GM19238 (cell line): Measurements from ENCODE around the gene TSSC4.

Experiments
- DNase-seq: peaks from one replicate; pipeline ENCODE4 v3.0.0; 2011; ENCODE audit warnings: low spot score; ENCODE audit not compliant: insufficient read length

TSSC4 gene

DNA sequence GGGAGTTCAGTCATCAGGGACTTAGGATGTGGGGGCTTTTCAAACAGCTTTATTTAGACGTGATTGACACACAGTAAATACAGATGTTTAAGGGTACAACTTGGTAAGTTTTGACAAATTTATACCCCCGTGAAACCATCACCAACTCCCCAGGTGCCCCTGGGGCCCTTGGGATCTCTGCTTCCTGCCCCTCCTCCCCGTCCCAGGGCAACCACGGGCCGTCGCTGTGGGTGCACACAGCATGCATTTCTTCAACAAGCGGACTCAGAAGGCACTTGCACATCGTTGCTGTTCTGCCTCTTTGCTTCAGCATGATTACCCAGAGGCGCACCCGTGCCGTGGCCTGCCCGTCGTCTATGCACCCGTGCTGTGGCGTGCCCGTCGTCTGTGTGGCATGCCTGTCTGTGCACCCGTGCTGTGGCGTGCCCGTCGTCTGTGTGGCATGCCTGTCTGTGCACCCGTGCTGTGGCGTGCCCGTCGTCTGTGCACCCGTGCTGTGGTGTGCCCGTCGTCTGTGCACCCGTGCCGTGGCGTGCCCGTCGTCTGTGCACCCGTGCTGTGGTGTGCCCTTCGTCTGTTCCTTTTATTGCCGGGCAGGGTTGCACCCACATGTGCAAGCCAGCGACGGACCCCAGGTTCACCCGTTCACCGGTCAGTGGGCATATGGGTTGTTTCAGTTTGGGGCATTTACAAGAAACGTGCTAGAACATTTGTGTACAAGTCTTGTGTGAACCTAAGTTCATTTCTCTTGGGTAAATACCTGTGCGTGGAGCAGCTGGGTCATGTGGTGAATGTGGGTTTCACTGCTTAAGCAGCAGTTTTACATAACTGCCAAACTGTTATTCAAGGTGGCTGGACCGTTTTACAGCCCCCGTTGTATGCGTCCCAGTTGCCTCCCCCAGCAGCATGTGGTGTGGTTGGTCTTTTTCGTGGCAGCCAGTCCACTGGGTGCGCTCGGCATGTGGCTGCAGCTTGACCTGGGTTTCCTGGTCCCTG, 15.1 kb upstream of the TSSC4 start:
- DNase-seq = no peak

GRCh38 chr11:2386591-2386990, 14.0 kb upstream of the TSSC4 start:
- no peak for DNase-seq

GRCh38 chr11:2387266-2387987, 13.1 kb upstream of the TSSC4 start:
- no peak for DNase-seq

DNA sequence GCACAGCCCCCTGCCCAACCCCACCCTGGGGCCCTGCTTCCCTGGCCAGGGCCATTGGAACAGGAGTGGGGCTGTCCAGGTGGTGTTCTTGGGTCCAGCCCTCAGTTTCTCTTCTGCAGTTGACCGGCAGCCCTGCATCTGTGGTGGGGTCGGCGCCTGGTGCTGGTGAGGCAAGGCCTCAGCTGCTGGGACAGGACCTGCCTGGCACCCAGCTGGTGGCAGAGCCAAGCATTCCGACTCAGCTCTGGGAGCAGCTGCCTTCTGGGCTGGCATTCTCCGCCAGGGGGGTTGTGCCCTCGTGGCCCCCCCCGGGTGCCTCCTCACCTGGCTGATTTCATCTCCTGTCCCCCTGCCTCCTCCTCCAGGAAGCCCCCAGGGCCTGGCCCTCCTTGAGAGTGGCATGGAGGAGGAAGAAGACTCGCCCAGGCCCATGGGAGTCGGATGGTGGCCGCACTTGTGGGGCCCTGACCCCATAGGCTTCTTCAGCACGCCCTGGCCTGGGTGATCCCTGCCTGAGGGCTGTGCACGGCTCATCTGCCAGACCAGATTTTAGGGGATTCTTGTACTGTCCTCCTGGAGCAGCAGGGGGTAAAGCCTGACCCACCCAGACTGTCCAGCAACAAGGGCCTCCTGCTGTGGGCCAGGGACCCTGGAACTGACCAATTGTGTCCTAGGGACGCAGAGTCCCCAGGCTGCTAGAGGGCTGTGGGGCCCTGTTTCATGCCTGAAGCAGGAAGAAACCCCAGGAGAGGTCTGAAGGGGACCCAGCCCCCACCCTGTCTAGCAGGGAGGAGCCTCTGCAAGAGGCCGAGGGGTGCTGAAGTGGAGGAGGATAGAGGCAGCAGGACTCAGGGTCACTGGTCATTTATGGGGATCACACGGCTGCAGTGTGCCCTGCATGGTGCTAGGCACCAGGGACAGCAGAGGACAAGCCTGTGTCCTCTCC, 11.8 kb upstream of the TSSC4 start:
- DNase-seq = no peak

DNA sequence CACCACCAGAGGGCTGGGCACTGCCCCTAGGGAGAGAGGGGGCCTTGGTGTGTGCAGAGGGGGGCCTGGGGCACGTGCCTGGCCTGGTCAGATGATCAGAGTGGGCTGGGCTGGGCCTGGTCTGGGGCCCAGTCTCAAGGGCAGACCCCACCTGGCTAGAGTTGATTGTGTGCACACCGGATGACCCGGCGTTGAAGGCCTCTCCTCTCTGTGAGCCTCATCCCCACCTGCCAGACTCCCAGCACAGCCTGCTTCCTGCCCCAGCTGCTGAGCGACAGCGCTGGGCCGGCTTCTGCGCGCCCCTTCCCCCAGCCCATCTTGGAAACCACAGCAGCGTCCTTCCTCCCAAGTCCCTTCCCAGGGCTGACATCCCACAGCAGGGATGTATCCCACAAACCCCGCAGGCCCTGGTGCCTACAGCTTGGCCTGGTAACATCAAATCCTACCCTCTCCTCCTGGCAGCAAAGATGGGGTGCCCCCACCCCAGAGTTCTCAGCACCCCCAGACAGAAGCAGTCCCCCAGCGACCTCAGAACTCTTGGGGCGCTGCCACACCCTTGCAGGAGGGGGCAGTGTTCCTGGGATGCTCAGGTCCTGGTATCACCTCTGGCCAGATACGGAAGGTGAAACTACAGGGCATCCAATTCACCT, 11.0 kb upstream of the TSSC4 start:
- no peak for DNase-seq

GRCh38 chr11:2390091-2390724, 10.3 kb upstream of the TSSC4 start:
- no peak for DNase-seq

DNA sequence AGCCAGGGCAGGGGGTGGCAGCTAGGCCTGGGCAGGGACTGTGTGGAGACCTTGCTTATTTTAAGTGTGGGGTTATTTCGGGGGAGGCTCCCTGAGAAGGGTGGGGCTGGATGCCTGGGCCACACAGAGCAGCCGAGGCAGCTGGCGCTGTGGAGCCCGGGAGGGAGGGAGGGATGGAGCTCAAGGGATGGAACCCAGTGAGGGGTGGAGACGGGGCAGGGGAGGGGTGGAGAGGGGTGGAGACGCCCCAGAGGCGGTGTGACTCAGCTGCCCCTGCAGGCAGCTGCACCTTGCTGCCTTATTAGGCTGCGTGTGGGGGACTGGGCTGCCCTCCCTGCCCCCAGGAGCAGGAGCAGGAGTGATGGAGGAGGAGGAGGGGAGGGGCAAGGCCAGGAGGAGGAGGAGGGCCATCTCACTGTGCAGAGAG, 9.8 kb upstream of the TSSC4 start:
- no peak for DNase-seq

DNA sequence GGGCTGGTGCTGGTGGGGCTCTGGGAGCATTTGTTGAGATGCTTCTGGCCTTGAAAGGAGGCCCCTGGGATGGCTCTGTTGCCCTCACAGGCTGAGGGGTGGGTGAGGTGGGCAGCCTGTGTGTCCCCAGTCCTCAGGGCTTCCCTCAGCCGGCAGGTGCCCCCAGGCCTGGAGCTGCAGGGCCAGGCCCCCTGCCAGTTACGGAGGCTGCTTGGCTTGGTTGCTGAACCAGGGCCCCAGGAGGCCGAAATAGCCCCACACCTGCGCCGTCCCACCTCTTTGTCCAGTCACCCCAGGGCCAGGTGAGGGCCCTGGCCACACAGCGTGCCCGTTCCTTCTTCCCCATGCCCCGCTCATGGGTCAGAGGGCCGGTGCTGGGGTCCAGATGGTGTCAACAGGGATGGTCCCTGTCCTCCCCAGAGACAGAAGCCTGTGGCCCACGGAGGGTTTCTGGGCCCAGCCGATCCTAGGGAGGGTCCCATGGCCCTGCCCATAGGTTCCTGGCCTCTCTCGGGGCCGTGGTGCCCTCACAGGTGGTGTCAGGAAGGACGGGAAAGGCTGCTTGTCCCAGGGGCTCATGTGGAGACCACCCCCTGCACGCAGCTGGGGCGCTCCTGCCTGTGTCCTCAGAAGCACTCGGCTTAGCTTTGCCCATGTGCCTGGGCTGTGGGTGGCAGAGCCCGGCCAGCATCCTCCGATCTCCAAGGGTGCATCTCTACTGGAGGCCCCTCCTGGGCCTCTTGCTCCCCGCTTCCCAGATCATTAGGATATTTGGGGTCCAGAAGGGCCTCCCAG, 9.2 kb upstream of the TSSC4 start:
- DNase-seq = no peak

DNA sequence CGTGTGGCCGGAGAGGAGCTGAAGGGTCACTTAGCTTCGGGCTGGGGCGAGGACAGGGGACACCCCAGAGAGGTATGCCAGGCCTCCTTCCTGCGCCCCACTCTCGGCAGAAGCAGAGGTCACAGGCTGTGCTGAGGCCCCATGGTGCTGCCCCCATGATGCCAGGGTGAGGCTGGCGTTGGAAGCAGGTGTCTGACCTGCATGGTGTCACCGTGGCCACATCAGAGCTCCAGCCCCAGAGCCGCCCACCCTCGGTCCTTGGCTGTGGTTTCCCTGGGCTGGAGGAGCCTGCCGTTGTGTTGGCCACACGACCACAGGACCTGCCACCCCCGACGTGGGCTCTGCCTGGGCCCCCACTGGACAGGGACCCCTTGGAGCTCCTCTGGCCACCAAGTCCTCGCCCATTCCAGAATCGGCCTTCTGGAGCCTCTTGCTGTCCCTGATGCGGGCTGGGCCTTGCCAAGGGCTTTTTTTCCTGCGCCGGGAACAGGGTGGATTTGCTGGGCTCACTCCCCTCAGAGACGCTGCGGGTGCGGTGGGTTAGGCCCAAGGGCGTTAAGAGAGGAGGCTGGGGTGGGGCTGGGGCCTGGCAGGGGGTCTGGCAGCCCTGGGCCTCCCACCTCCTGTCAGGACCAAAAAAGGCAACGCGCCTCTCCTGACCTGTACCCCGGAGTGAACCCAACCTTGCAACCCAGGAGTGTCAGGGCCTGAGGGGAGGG, 8.2 kb upstream of the TSSC4 start:
- no peak for DNase-seq

- DNase-seq = no peak
Measured at GRCh38 chr11:2393111-2393868, 7.3 kb upstream of the TSSC4 start.

- no peak for DNase-seq
Measured at GRCh38 chr11:2393941-2394817, 6.4 kb upstream of the TSSC4 start.

- no peak for DNase-seq
Measured at GRCh38 chr11:2394818-2395105, 5.8 kb upstream of the TSSC4 start.

- no peak for DNase-seq
Measured at GRCh38 chr11:2395211-2395730, 5.3 kb upstream of the TSSC4 start.

DNA sequence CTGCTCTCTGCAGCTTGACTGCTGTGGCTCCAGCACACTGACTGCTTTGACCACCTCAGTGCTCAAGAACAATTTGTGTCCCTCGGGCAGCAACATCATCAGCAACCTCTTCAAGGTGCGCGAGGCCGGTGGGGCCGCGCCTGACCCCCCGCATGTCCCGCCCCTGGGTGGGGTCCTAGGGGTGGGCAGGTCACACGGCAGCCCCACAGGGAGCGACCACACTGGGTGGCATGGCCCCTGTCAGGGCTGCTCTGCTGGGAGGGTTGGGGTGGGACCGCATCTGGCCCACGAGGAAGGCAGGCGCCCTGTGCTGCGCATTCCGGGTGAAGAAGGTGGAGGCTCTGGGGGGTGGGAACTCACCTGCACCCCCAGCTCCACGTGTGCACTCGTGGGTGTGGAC, 4.7 kb upstream of the TSSC4 start:
- no peak for DNase-seq

DNA sequence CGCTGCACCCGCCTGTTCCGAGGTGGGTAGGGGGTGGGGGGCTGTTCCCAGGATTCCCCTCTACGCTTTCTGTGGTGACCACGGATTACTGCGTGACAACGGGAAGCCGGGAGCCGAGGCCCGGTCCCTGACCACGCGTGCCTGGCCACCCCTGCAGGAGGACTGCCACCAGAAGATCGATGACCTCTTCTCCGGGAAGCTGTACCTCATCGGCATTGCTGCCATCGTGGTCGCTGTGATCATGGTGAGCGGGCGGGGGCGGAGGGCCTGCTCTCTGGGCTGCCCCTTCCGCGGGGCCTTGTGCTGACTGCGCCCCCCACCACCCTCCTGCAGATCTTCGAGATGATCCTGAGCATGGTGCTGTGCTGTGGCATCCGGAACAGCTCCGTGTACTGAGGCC, 4.1 kb upstream of the TSSC4 start:
- no peak for DNase-seq

GRCh38 chr11:2397005-2397404, 3.5 kb upstream of the TSSC4 start:
- no peak for DNase-seq

DNA sequence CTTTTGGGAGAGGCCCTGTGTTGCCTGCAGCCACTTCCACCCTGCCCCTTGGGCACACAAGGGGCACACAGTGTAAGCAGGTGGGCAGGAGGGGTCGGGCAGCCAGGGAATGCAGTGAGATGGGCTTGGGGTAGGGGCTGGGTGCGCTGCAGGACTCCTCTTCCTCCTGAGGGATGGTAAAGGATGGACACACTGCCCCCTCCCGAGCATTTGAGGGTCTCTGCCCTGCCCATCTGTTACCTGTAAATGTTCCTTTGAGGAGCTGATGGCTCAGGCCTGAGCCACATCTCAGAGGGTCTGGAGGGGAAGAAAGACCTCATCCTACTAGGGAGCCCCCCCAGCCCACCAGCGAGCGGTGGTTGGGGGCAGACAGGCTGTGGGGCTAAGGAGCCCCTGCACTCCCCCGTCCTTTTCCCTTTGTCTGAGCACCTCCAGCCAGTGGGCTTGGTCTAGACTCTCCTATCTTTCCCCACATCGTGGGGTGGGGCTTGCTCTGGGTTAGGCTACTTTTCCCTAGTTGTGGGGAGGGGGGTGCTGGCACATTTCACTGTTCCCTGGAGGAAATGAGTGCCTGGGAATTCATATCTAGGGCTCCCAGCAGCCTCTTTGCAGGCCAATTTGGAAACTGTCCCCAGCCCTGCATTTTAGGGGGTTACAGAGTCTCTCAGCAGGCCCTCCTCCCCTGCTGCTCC, 1.7 kb upstream of the TSSC4 start:
- no peak for DNase-seq
